K562 (cell line): ENCODE measurements around the gene GADL1. TPM values are rescaled to one million over a fixed set of nuclear protein-coding genes. Genes with fewer than 3 reads are reported as not detected.

Experiments used
- ATAC-seq: fragments of 200-7000 bp; cut with Tn5 transposase; 3 replicates; pipeline ENCODE4 v1.9.1; 2020; ENCODE audit warnings: moderate library complexity
- BruUV-seq: library from RNA; stranded (reverse); fragments of 400-500 nt; replicated peaks from 2 replicates; lab custom pipeline; 2021; lab: Mats Ljungman, UMichigan
- CTCF ChIA-PET: fragments of 300-600 bp; formaldehyde crosslinking; extraction: SDS; loops from one replicate; lab custom pipeline; 2021; ENCODE audit warnings: low intra/inter-chr PET ratio; lab: Yijun Ruan, JAX
- POLR2A ChIA-PET: fragments of 300-600, 350-650 bp; sonication (Branson Sonifier 250); formaldehyde crosslinking; extraction: SDS; loops from one replicate; lab custom pipeline; 2021; ENCODE audit warnings: antibody characterized with exemption, inconsistent platforms; lab: Yijun Ruan, JAX
- DNase-seq, 4 experiments: peaks; one replicate each; pipeline versions ENCODE4 v3.0.0 to v3.0.0-alpha.2; 2011 to 2018; ENCODE audit warnings: low spot score in 3 of 4, mixed read lengths in 3 of 4; ENCODE audit errors: extremely low read depth in 1 of 4
- FAIRE-seq: peaks from 2 replicates; lab custom pipeline; 2011; peaks lifted over from hg19 to GRCh38; lab: Jason Lieb, UNC
- H2AFZ ChIP-seq: 2 replicates; pipeline ENCODE4 v1.6.0; 2011; ENCODE audit warnings: low read depth, low read length, control low read depth, inconsistent platforms
- H3K27ac ChIP-seq: fragments of 200-600 bp; 3 replicates; pipeline ENCODE4 v1.8.0; 2011; ENCODE audit warnings: low read depth, mild to moderate bottlenecking, control low read depth, inconsistent platforms, low read length, moderate library complexity, mixed read lengths; ENCODE audit errors: extremely low read depth
- H3K27me3 ChIP-seq, 2 experiments: fragments of 300-600 bp in 1 of 2; 2 replicates in 1 of 2; 3 replicates in 1 of 2; pipeline versions ENCODE4 v1.6.0 to v1.8.0; 2011; ENCODE audit warnings: inconsistent platforms in 2 of 2, low read length in 2 of 2, mild to moderate bottlenecking in 1 of 2, mixed read lengths in 1 of 2, moderate library complexity in 1 of 2; ENCODE audit not compliant: control insufficient read depth in 2 of 2, insufficient read depth in 2 of 2
- H3K36me3 ChIP-seq: fragments of 300-600 bp; 3 replicates; pipeline ENCODE4 v1.8.0; 2011; ENCODE audit warnings: mild to moderate bottlenecking, low read length, inconsistent platforms; ENCODE audit not compliant: control insufficient read depth, insufficient read depth
- H3K4me1 ChIP-seq, 2 experiments: fragments of 200-600 bp in 1 of 2; replicated peaks in 1 of 2; 2 replicates in 1 of 2; 3 replicates in 1 of 2; pipeline versions ENCODE4 v1.5.1 to v1.8.0; 2011; ENCODE audit warnings: inconsistent platforms in 2 of 2, low read length in 2 of 2, mild to moderate bottlenecking in 1 of 2, mixed read lengths in 1 of 2, moderate library complexity in 1 of 2; ENCODE audit not compliant: control insufficient read depth in 2 of 2, insufficient read depth in 2 of 2
- H3K4me2 ChIP-seq: 2 replicates; pipeline ENCODE4 v1.6.1; 2011; ENCODE audit warnings: low read length, control low read depth, inconsistent platforms, mixed read lengths; ENCODE audit not compliant: insufficient read depth
- H3K4me3 ChIP-seq: fragments of 200-600 bp; sonication (generic), shearing (Covaris generic); 2 replicates; pipeline ENCODE4 v1.5.1; 2016; ENCODE audit warnings: control low read depth, inconsistent platforms
- H3K79me2 ChIP-seq: fragments of 200-600 bp; 3 replicates; pipeline ENCODE4 v1.8.0; 2011; ENCODE audit warnings: low read length, inconsistent platforms; ENCODE audit not compliant: control insufficient read depth, insufficient read depth
- H3K9ac ChIP-seq, 2 experiments: 2 replicates each; pipeline versions ENCODE4 v1.6.0 to v1.6.1; 2011; ENCODE audit warnings: low read depth in 2 of 2, low read length in 2 of 2, control low read depth in 1 of 2, inconsistent platforms in 1 of 2, mild to moderate bottlenecking in 1 of 2, mixed read lengths in 1 of 2; ENCODE audit not compliant: insufficient read depth in 1 of 2
- H3K9me1 ChIP-seq: one replicate; pipeline ENCODE4 v1.6.0; 2011; ENCODE audit warnings: inconsistent platforms, mild to moderate bottlenecking, low read length, moderate library complexity; ENCODE audit not compliant: control insufficient read depth, insufficient read depth
- H3K9me3 ChIP-seq: replicated peaks from 2 replicates; pipeline ENCODE4 v1.5.1; 2011; ENCODE audit warnings: low read depth, low read length, inconsistent platforms; ENCODE audit not compliant: control insufficient read depth, insufficient read depth
- H4K20me1 ChIP-seq: replicated peaks from 2 replicates; pipeline ENCODE4 v1.6.1; 2011; ENCODE audit warnings: low read length, inconsistent platforms, mixed read lengths; ENCODE audit not compliant: control insufficient read depth, insufficient read depth
- CBX8 ChIP-seq: fragments of 200-600 bp; sonication (generic); IDR thresholded peaks from 2 replicates; pipeline ENCODE4 v1.6.1; 2012; ENCODE audit warnings: borderline replicate concordance, mixed run types, low read depth, mild to moderate bottlenecking, moderate library complexity, mixed read lengths, low read length, control low read depth, inconsistent platforms; ENCODE audit not compliant: poor library complexity, severe bottlenecking; ENCODE audit errors: extremely low read depth
- ELF4 ChIP-seq: fragments of 450-650 bp; formaldehyde crosslinking; IDR thresholded peaks from 2 replicates; pipeline ENCODE4 v1.4.0; 2022; ENCODE audit warnings: missing genetic modification characterization
- EP400 ChIP-seq: fragments of 450-650 bp; IDR thresholded peaks from 2 replicates; pipeline ENCODE4 v1.6.1; 2017; ENCODE audit warnings: antibody characterized with exemption, mild to moderate bottlenecking, moderate library complexity
- GABPA ChIP-seq: fragments of 200-800 bp; sonication (Bioruptor generic); conservative IDR thresholded peaks from 2 replicates; pipeline ENCODE4 v1.6.1; 2016; ENCODE audit warnings: low read depth, missing genetic modification characterization, missing compliant biosample characterization
- HCFC1 ChIP-seq: IDR thresholded peaks from 2 replicates; pipeline ENCODE4 v1.6.1; 2012; ENCODE audit warnings: low read depth, low read length, improper control_type of control experiment
- HNRNPLL ChIP-seq: fragments of 200-400 bp; formaldehyde crosslinking; IDR thresholded peaks from 2 replicates; pipeline ENCODE4 v1.6.1; 2017; ENCODE audit warnings: low read length, low read depth, mild to moderate bottlenecking; ENCODE audit not compliant: poor library complexity, severe bottlenecking
- PKNOX1 ChIP-seq: fragments of 450-650 bp; IDR thresholded peaks from 2 replicates; pipeline ENCODE4 v1.6.1; 2016
- POLR2A ChIP-seq: fragments of 450-650 bp; conservative IDR thresholded peaks from 2 replicates; pipeline ENCODE4 v1.6.1; 2016
- RFX7 ChIP-seq: fragments of 250-450 bp; sonication (Bioruptor Pico); IDR thresholded peaks from 2 replicates; pipeline ENCODE4 v1.5.1; 2021; ENCODE audit warnings: mild to moderate bottlenecking
- SIN3A ChIP-seq, 2 experiments: fragments of 150-350 bp in 1 of 2; IDR thresholded peaks; 2 replicates each; pipeline ENCODE4 v1.6.1; 2011 to 2016; ENCODE audit warnings: borderline replicate concordance in 2 of 2, low read depth in 2 of 2, low read length in 2 of 2, mild to moderate bottlenecking in 2 of 2, moderate library complexity in 2 of 2; ENCODE audit not compliant: control insufficient read depth in 1 of 2
- STAG1 ChIP-seq: sonication (generic); formaldehyde crosslinking; IDR thresholded peaks from 2 replicates; pipeline ENCODE4 v1.5.0; 2020; ENCODE audit warnings: missing genetic modification reagents, borderline replicate concordance
- TAF15 ChIP-seq: fragments of 200-400 bp; formaldehyde crosslinking; IDR thresholded peaks from 2 replicates; pipeline ENCODE4 v1.6.1; 2017; ENCODE audit warnings: mild to moderate bottlenecking, low read depth, low read length, moderate library complexity
- ZBTB26 ChIP-seq: fragments of 450-650 bp; formaldehyde crosslinking; IDR thresholded peaks from 2 replicates; pipeline ENCODE4 v1.4.0; 2022; ENCODE audit warnings: missing genetic modification characterization
- ZNF347 ChIP-seq: fragments of 450-650 bp; formaldehyde crosslinking; IDR thresholded peaks from 2 replicates; pipeline ENCODE4 v1.4.0; 2020; ENCODE audit warnings: low read depth, mild to moderate bottlenecking, moderate library complexity
- ZNF592 ChIP-seq: fragments of 450-650 bp; IDR thresholded peaks from 2 replicates; pipeline ENCODE4 v1.6.1; 2017; ENCODE audit warnings: antibody characterized with exemption, mild to moderate bottlenecking
- ZSCAN29 ChIP-seq: fragments of 450-650 bp; IDR thresholded peaks from 2 replicates; pipeline ENCODE4 v1.6.1; 2017
- ZZZ3 ChIP-seq: fragments of 450-650 bp; IDR thresholded peaks from 2 replicates; pipeline ENCODE4 v1.6.1; 2016; ENCODE audit warnings: antibody characterized with exemption, mild to moderate bottlenecking, moderate library complexity
- WGBS: fragments of 100-300 bp; shearing (Covaris generic); methylation state at CpG from one replicate; pipeline ENCODE4 v1.1.6; 2016; ENCODE audit warnings: low coverage, mixed read lengths; ENCODE audit not compliant: insufficient coverage; ENCODE audit errors: missing lambda C conversion rate; 5-methylcytosine and 5-hydroxymethylcytosine counted together
- in situ Hi-C: fragments of 300-500 bp; cut with MboI; formaldehyde crosslinking; loops from 4 replicates; pipeline ENCODE4 v1.15.0; 2018; ENCODE audit warnings: inconsistent platforms, mixed read lengths
- intact Hi-C: fragments of 100-400 bp; cut with micrococcal nuclease; formaldehyde crosslinking; loops from 2 replicates; pipeline ENCODE4 v1.14.2; 2022
- polyA plus RNA-seq, 8 experiments: library from polyadenylated mRNA; depleted of rRNA in 4 of 8; stranded (reverse) in 5 of 8; unstranded in 3 of 8; fragments of >200 nt; fragmentation: Nextera tagmentation in 2 of 8; fragmentation: Illumina TruSeq in 1 of 8; extraction: Ambion mirVana in 2 of 8; extraction: Trizol in 1 of 8; gene quantifications; 2 replicates each; pipeline versions ENCODE4 v1.2.1 to v1.2.3, GENCODE V29; 2011 to 2014; ENCODE audit warnings: inconsistent platforms in 1 of 8, missing spikeins in 1 of 8
- total RNA-seq, 7 experiments: library from RNA; depleted of rRNA in 6 of 7; stranded (reverse); fragments of >200 nt in 6 of 7; fragmentation: Illumina TruSeq in 2 of 7; extraction: Trizol in 2 of 7; gene quantifications; 2 replicates each; pipeline versions ENCODE4 v1.2.1 to v1.2.3, GENCODE V29; 2011 to 2021; ENCODE audit warnings: low replicate concordance in 1 of 7

GADL1 gene
- total and polyA plus RNA-seq, 9 of the 15 experiments (the other 6 are each of a cell fraction or from before 2014, with no cell fraction given): 0.07 TPM; not detected in 8

GRCh38 chr3:30871720-30872119 is 22.7 kb downstream of the GADL1 start:
- H3K4me2 ChIP-seq: no peak overlapping the region
- H3K4me1 ChIP-seq: no peaks in the 10 kb centered on the region
- no peaks in the 10 kb centered on the region for H3K79me2 ChIP-seq
- H3K4me3 ChIP-seq: no peak overlapping the region
- no peaks in the 10 kb centered on the region for H3K27me3 ChIP-seq
- no peaks in the 10 kb centered on the region for H3K9me1 ChIP-seq
- no peak overlapping the region for H3K9ac ChIP-seq
- ChIA-PET CTCF (no interaction called here), POLR2A (no interaction called here)
- intact Hi-C loops: no loop called here
- no peaks in the 10 kb centered on the region for H3K36me3 ChIP-seq
- H4K20me1 ChIP-seq: no peaks in the 10 kb centered on the region
- DNase-seq (no peak), FAIRE-seq (no peak), ATAC-seq (no peak)
- H2AFZ ChIP-seq: no peak overlapping the region
- H3K27ac ChIP-seq: no peak overlapping the region
- in situ Hi-C loops: no loop called here
- WGBS: 0% methylated on average over 2 of the region's 2 CpGs
- TF ChIP-seq STAG1 (CRISPR knock-in tag) (no peak), RFX7 (CRISPR knock-in tag) (no peak), GABPA (tag) (no peak), POLR2A (no peak), ZSCAN29 (no peak), ZBTB26 (CRISPR knock-in tag) (no peak), HCFC1 (no peak), HNRNPLL (no peak), TAF15 (no peak), ZNF347 (CRISPR knock-in tag) (no peak), SIN3A (IDR thresholded peaks at IDR 0.05; ENCODE audit: borderline replicate concordance in 2 of 2, control insufficient read depth in 1 of 2, low read depth in 2 of 2, low read length in 2 of 2) (no peak), PKNOX1 (no peak), ZNF592 (no peak), ELF4 (CRISPR knock-in tag) (no peak), CBX8 (no peak), EP400 (no peak), ZZZ3 (no peak)
- BruUV-seq: no TSS peak
- H3K9me3 ChIP-seq: no peaks in the 10 kb centered on the region; the same call in 1 of the 2 replicates
